Hair follicular keratinocyte (primary cell): ENCODE data around the gene KRT81. TPM values are rescaled to one million over a fixed set of nuclear protein-coding genes. Genes with fewer than 3 reads are reported as not detected.

Source experiments
- total RNA-seq: library from RNA; depleted of rRNA; stranded (reverse); fragments of >200 nt; gene quantifications from 2 replicates; pipeline ENCODE4 v1.2.3, GENCODE V29; 2015

Gene KRT81
- 0.08 and 0.19 TPM in 2 replicates for total RNA-seq

GRCh38 chr12:52291267-52291935, at the start of gene KRT81:
TSS of gene KRT81 (minus strand) at chr12:52291534. CDS start at chr12:52291465, 69 bp downstream.

DNA sequence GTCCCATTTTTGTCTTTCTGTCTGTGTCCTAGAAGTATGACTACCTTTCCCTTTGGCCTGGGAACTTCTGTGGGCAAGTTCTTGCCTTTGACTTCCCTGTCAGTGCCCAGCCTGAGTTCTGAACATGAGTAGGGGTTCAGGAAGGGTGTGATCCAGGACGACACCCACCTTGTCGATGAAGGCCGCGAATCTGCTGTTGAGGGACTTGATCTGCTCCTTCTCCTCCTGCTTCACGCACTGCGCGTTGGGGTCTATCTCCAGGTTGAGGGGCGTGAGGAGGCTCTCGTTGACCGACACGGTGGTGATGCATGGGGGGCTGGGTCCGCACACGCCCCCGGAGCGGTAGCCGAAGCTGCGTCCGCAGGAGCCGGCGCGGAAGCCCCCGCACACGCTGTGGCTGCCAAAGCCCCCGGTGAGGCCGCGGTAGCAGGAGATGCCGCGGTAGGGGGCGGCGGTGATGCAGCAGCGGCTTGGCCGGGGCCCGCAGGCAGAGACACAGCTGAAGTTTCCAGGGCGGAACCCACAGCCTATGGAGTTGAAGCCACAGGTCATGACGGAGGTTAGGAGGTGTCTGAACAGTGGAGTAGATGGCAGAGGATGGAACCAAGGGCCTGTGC, 29.6 kb upstream of the KRT81 start, which contains the start of gene KRT83:
KRT83 (minus strand) TSS at position 615 of the 617 bp plus-strand sequence; CDS start at position 552, 63 bp downstream.

DNA sequence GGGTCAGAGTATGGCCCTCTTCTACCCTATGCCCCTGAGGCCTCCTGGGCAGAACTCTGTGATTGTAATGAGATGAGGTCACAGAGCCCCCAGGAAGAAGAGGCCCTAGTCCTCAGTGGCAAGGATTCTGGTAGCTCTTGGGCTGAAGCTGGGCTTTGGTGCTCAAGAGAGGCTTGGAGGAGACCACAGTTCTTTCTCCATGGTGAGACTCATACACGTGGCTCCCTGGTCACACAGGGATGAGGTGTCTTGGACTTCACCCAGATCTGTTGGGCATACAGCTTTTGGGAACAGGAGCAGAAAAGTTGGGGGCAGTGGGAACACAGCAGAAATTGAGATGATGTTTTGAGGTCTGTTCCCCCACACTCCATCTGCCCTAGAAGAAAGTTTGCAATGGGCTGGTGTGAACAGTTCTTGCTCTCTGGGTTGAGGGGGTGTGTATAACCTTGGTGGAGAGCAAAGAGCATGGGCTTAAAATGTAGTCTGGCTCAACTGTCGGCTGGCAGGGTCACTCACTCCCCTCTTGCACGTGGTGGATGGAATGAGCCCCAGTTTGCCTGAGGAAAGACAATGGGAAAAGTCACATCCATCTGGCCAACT, 16.7 kb downstream of the KRT81 start, which contains the start of gene KRT86:
KRT86 (plus strand) TSS at position 125 of the 600 bp plus-strand sequence. CDS start 27,272 bp downstream, outside the sequence.

Other genes starting within 250 kb of the KRT81 start
- gene NR4A1, start 240.1 kb downstream of the KRT81 start, total RNA-seq: 2.5 and 3.1 TPM in 2 replicates
- 68.9 and 82.1 TPM in 2 replicates for gene ATG101, start 221.6 kb downstream of the KRT81 start, total RNA-seq
- gene SMIM41, start 211.8 kb downstream of the KRT81 start, total RNA-seq: not detected in 2 replicates
- 0.11 and 0.55 TPM in 2 replicates for gene KRT80, start 99.5 kb downstream of the KRT81 start, total RNA-seq
- 131 and 353 TPM in 2 replicates for gene KRT7, start 58.3 kb downstream of the KRT81 start, total RNA-seq
- 0.08 TPM in 1 of 2 replicates, not detected in the other for gene KRT86, start 16.9 kb downstream of the KRT81 start, total RNA-seq
- not detected in 2 replicates for gene KRT83, start 29.9 kb upstream of the KRT81 start, total RNA-seq
- gene KRT85, start 75.9 kb upstream of the KRT81 start, total RNA-seq: not detected in 2 replicates
- not detected in 2 replicates for gene KRT84, start 94.1 kb upstream of the KRT81 start, total RNA-seq
- gene KRT82, start 114.8 kb upstream of the KRT81 start, total RNA-seq: not detected in 2 replicates
- 4.9 and 7.4 TPM in 2 replicates for gene KRT75, start 142.8 kb upstream of the KRT81 start, total RNA-seq
- 883 and 1,696 TPM in 2 replicates for gene KRT6B, start 160.6 kb upstream of the KRT81 start, total RNA-seq
- 11.7 and 19.2 TPM in 2 replicates for gene KRT6C, start 182.3 kb upstream of the KRT81 start, total RNA-seq
- gene KRT6A, start 201.7 kb upstream of the KRT81 start, total RNA-seq: 3,851 and 5,054 TPM in 2 replicates
- gene KRT5, start 228.9 kb upstream of the KRT81 start, total RNA-seq: 12,420 and 12,774 TPM in 2 replicates